Hepatocyte (in vitro differentiated cells): Measurements from ENCODE around the gene LCMT1. TPM values are rescaled to one million over a fixed set of nuclear protein-coding genes. Genes with fewer than 3 reads are reported as not detected.

ENCODE experiments used
- DNase-seq: peaks from one replicate; pipeline ENCODE4 v3.0.0-alpha.2; 2016; ENCODE audit warnings: low spot score
- H2AFZ ChIP-seq: fragments of 200-600 bp; sonication (generic); 2 replicates; pipeline ENCODE4 v1.6.0; 2016; ENCODE audit warnings: antibody characterized with exemption, mild to moderate bottlenecking
- H3K27ac ChIP-seq: fragments of 200-600 bp; sonication (generic); 2 replicates; pipeline ENCODE4 v1.5.1; 2016; ENCODE audit warnings: mild to moderate bottlenecking
- H3K27me3 ChIP-seq: fragments of 200-600 bp; sonication (generic); 2 replicates; pipeline ENCODE4 v1.6.1; 2016
- H3K36me3 ChIP-seq: fragments of 200-600 bp; sonication (generic); replicated peaks from 2 replicates; pipeline ENCODE4 v1.5.1; 2016; ENCODE audit warnings: low read depth; ENCODE audit not compliant: insufficient read depth
- H3K4me1 ChIP-seq: fragments of 200-600 bp; sonication (generic); 2 replicates; pipeline ENCODE4 v1.5.1; 2016; ENCODE audit warnings: mild to moderate bottlenecking, moderate library complexity; ENCODE audit not compliant: insufficient read depth
- H3K4me2 ChIP-seq: fragments of 200-600 bp; sonication (generic); 2 replicates; pipeline ENCODE4 v1.6.0; 2016
- H3K4me3 ChIP-seq: fragments of 200-600 bp; sonication (generic); 2 replicates; pipeline ENCODE4 v1.5.1; 2016; ENCODE audit warnings: mild to moderate bottlenecking
- H3K79me2 ChIP-seq: fragments of 200-600 bp; sonication (generic); 2 replicates; pipeline ENCODE4 v1.6.0; 2017; ENCODE audit warnings: mild to moderate bottlenecking
- H3K9me2 ChIP-seq: fragments of 200-600 bp; sonication (generic); replicated peaks from 2 replicates; pipeline ENCODE4 v1.6.0; 2017; ENCODE audit warnings: mild to moderate bottlenecking; ENCODE audit not compliant: insufficient read depth
- H3K9me3 ChIP-seq: fragments of 200-600 bp; sonication (generic); 2 replicates; pipeline ENCODE4 v1.5.1; 2016; ENCODE audit warnings: low read depth, mild to moderate bottlenecking
- H4K20me1 ChIP-seq: fragments of 200-600 bp; sonication (generic); 2 replicates; pipeline ENCODE4 v1.6.0; 2016; ENCODE audit warnings: mild to moderate bottlenecking; ENCODE audit not compliant: insufficient read depth, poor library complexity, severe bottlenecking
- EZH2 ChIP-seq: fragments of 200-600 bp; sonication (generic); IDR thresholded peaks from 2 replicates; pipeline ENCODE4 v1.6.1; 2016; ENCODE audit warnings: antibody characterized with exemption, mild to moderate bottlenecking, borderline replicate concordance
- EZH2phosphoT487 ChIP-seq: fragments of 200-600 bp; sonication (generic); IDR thresholded peaks from one replicate; pipeline ENCODE4 v1.6.1; 2018; ENCODE audit warnings: antibody characterized with exemption, mild to moderate bottlenecking, low read depth, moderate library complexity; ENCODE audit not compliant: unreplicated experiment, severe bottlenecking
- WGBS: methylation state at CpG from one replicate; pipeline ENCODE4 v1.1.6; 2016; ENCODE audit warnings: low lambda C conversion rate; ENCODE audit errors: missing lambda C conversion rate; 5-methylcytosine and 5-hydroxymethylcytosine counted together
- polyA plus RNA-seq: library from polyadenylated mRNA; unstranded; fragments of >200 nt; fragmentation: Nextera tagmentation; extraction: Ambion mirVana; gene quantifications from 2 replicates; pipeline ENCODE4 v1.2.1, GENCODE V29; 2016
- total RNA-seq: library from RNA; depleted of rRNA; stranded (reverse); fragments of >200 nt; gene quantifications from 2 replicates; pipeline ENCODE4 v1.2.3, GENCODE V29; 2014
- TF ChIP-seq, protein P1 (sequence below): fragments of 200-600 bp; sonication (generic); IDR thresholded peaks from 2 replicates; pipeline ENCODE4 v1.5.1; 2016; ENCODE audit warnings: antibody characterized with exemption, mild to moderate bottlenecking; ENCODE audit not compliant: poor library complexity

The LCMT1 gene
- total and polyA plus RNA-seq, 2 experiments from 2014 or later, result 33.0 to 47.7 TPM

- Histone ChIP-seq H3K36me3 (no peaks in the 10 kb centered on the region), H4K20me1 (no peaks in the 10 kb centered on the region), H2AFZ (no peak overlapping the region), H3K79me2 (no peaks in the 10 kb centered on the region), H3K9me2 (no peaks in the 10 kb centered on the region), H3K9me3 (no peaks in the 10 kb centered on the region), H3K27me3 (no peaks in the 10 kb centered on the region), H3K4me2 (no peak overlapping the region), H3K4me1 (no peaks in the 10 kb centered on the region), H3K4me3 (no peak overlapping the region), H3K27ac (no peak overlapping the region)
- 88% methylated on average over 17 of the region's 17 CpGs for WGBS
- TF ChIP-seq EZH2 (no peak), EZH2phosphoT487 (no peak)
- TF ChIP-seq, protein P1, sequence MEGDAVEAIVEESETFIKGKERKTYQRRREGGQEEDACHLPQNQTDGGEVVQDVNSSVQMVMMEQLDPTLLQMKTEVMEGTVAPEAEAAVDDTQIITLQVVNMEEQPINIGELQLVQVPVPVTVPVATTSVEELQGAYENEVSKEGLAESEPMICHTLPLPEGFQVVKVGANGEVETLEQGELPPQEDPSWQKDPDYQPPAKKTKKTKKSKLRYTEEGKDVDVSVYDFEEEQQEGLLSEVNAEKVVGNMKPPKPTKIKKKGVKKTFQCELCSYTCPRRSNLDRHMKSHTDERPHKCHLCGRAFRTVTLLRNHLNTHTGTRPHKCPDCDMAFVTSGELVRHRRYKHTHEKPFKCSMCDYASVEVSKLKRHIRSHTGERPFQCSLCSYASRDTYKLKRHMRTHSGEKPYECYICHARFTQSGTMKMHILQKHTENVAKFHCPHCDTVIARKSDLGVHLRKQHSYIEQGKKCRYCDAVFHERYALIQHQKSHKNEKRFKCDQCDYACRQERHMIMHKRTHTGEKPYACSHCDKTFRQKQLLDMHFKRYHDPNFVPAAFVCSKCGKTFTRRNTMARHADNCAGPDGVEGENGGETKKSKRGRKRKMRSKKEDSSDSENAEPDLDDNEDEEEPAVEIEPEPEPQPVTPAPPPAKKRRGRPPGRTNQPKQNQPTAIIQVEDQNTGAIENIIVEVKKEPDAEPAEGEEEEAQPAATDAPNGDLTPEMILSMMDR, result no peak
- no peak for DNase-seq
Measured at GRCh38 chr16:25217112-25217511, 105.6 kb downstream of the LCMT1 start.

- Histone ChIP-seq H3K36me3 (no peaks in the 10 kb centered on the region), H4K20me1 (no peaks in the 10 kb centered on the region), H3K27me3 (no peaks in the 10 kb centered on the region), H2AFZ (no peak overlapping the region), H3K4me3 (no peak overlapping the region), H3K9me3 (no peaks in the 10 kb centered on the region), H3K9me2 (no peaks in the 10 kb centered on the region), H3K4me2 (no peak overlapping the region), H3K79me2 (no peaks in the 10 kb centered on the region), H3K4me1 (no peaks in the 10 kb centered on the region), H3K27ac (no peak overlapping the region)
- WGBS, result 98% methylated on average over 4 of the region's 4 CpGs
- DNase-seq, result no peak
- TF ChIP-seq, protein P1, result no peak
- TF ChIP-seq EZH2 (no peak), EZH2phosphoT487 (no peak)
Measured at GRCh38 chr16:25217921-25218320, 106.4 kb downstream of the LCMT1 start.

GRCh38 chr16:25219070-25219737 lies 107.7 kb downstream of the LCMT1 start:
- Histone ChIP-seq H3K27me3 (no peaks in the 10 kb centered on the region), H3K4me1 (no peaks in the 10 kb centered on the region), H3K79me2 (no peaks in the 10 kb centered on the region), H4K20me1 (no peaks in the 10 kb centered on the region), H3K27ac (no peak overlapping the region), H3K9me3 (no peaks in the 10 kb centered on the region), H3K4me2 (no peak overlapping the region), H3K4me3 (no peak overlapping the region), H3K36me3 (no peaks in the 10 kb centered on the region), H2AFZ (no peak overlapping the region), H3K9me2 (no peaks in the 10 kb centered on the region)
- 92% methylated on average over 3 of the region's 3 CpGs for WGBS
- TF ChIP-seq EZH2phosphoT487 (no peak), EZH2 (no peak)
- TF ChIP-seq, protein P1, result no peak
- DNase-seq, result no peak

DNA sequence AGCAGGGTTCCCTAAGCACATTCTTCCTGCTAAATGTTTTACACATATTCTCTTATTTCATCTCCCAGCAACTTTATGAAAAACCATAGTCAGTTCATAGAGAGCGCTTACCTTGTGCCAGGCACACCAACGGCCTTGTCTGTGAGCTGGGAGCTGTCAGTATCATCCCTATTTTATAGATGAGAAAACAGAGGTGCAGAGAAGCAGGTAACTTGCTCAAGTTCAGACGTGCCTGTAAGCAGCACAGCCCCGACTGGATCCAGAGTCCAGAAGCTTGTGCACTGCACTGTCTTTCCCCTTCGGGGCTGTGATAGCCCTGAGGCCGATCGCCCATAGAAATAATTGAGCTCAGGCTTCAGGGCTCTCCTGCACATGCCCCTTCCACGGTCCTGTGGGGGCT lies 111.4 kb downstream of the LCMT1 start:
- no peaks in the 10 kb centered on the region for H3K9me2 ChIP-seq
- no peak overlapping the region for H3K4me2 ChIP-seq
- no peak overlapping the region for H2AFZ ChIP-seq
- H4K20me1 ChIP-seq, result no peaks in the 10 kb centered on the region
- 82% methylated on average over 8 of the region's 8 CpGs for WGBS
- no peaks in the 10 kb centered on the region for H3K4me1 ChIP-seq
- no peaks in the 10 kb centered on the region for H3K27me3 ChIP-seq
- H3K9me3 ChIP-seq, result no peaks in the 10 kb centered on the region
- no peak for DNase-seq
- no peaks in the 10 kb centered on the region for H3K36me3 ChIP-seq
- no peak overlapping the region for H3K27ac ChIP-seq
- H3K4me3 ChIP-seq, result no peak overlapping the region
- TF ChIP-seq, protein P1, result no peak
- TF ChIP-seq EZH2phosphoT487 (no peak), EZH2 (no peak)
- no peaks in the 10 kb centered on the region for H3K79me2 ChIP-seq
